IPS-20b (cell line): ENCODE results near the gene CCDC30.

ENCODE experiments used
- H3K27ac ChIP-seq: one replicate; pipeline ENCODE4 v1.5.1; 2013; ENCODE audit warnings: low read length
- H3K27me3 ChIP-seq: 2 replicates; pipeline ENCODE4 v1.6.1; 2013; ENCODE audit warnings: mild to moderate bottlenecking, low read length, inconsistent platforms; ENCODE audit not compliant: insufficient read depth
- H3K36me3 ChIP-seq: 2 replicates; pipeline ENCODE4 v1.6.1; 2013; ENCODE audit warnings: low read depth, mild to moderate bottlenecking, inconsistent platforms, low read length, moderate library complexity; ENCODE audit not compliant: insufficient read depth
- H3K4me1 ChIP-seq: 2 replicates; pipeline ENCODE4 v1.6.1; 2013; ENCODE audit warnings: mild to moderate bottlenecking, control low read depth, inconsistent platforms, low read length, moderate library complexity; ENCODE audit not compliant: insufficient read depth
- H3K4me3 ChIP-seq: 2 replicates; pipeline ENCODE4 v1.5.1; 2013; ENCODE audit warnings: mild to moderate bottlenecking, low read length, inconsistent platforms
- H3K9ac ChIP-seq: 2 replicates; pipeline ENCODE4 v1.6.1; 2013; ENCODE audit warnings: low read depth, mild to moderate bottlenecking, inconsistent platforms, low read length, moderate library complexity
- H3K9me3 ChIP-seq: 2 replicates; pipeline ENCODE4 v1.6.1; 2013; ENCODE audit warnings: mild to moderate bottlenecking, low read depth, low read length, inconsistent platforms; ENCODE audit not compliant: insufficient read depth

The CCDC30 gene

GRCh38 chr1:42462828-42463763, at the start of gene CCDC30:
Gene CCDC30, plus strand, starts transcription at chr1:42463286. Its CDS starts 17,266 bp downstream, at chr1:42480552.
- H3K27ac ChIP-seq: no peak within 1 kb of the TSS
- H3K9ac ChIP-seq: peak within 1 kb of the TSS; percentile 81; the same call in 1 of the 2 replicates
- H3K4me3 ChIP-seq: peak within 1 kb of the TSS; percentile 88
- peaks cover 17% of the 10 kb centered on the region; the same call in 1 of the 2 replicates for H3K27me3 ChIP-seq
- no peaks in the 10 kb centered on the region for H3K9me3 ChIP-seq
- H3K36me3 ChIP-seq: peaks cover 29% of the 10 kb centered on the region
- H3K4me1 ChIP-seq: peaks cover 4% of the 10 kb centered on the region; the same call in 1 of the 2 replicates

- Histone ChIP-seq H3K27me3 (no peaks in the 10 kb centered on the region), H3K36me3 (no peaks in the 10 kb centered on the region), H3K4me1 (peaks cover 12% of the 10 kb centered on the region), H3K9me3 (no peaks in the 10 kb centered on the region), H3K9ac (no peak overlapping the region), H3K4me3 (no peak overlapping the region), H3K27ac (no peak overlapping the region)
Observed at GRCh38 chr1:42414551-42415496, 48.3 kb upstream of the CCDC30 start.

DNA sequence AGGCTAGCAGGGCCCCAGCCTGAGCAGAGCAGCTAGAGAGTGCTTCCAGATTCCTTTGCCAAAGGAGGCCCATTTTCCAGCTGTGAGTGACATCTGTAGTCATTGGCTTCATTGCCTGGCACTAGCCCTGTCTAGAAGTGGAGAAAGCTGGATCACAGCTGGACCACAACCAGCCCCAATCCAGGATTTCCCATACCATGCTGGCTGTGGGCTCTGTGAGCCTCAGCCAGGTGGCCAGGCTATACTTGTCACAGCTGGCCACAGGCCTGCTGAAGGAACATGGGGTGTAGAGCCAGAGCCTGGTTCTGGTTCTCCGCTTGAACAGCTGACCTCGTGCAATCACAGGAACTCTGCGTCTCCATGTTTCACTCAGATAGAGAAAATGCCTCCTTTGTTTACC, 45.9 kb upstream of the CCDC30 start:
- Histone ChIP-seq H3K4me1 (peaks cover 12% of the 10 kb centered on the region), H3K4me3 (no peak overlapping the region), H3K27ac (no peak overlapping the region), H3K27me3 (no peaks in the 10 kb centered on the region), H3K9ac (no peak overlapping the region), H3K36me3 (no peaks in the 10 kb centered on the region), H3K9me3 (no peaks in the 10 kb centered on the region)

DNA sequence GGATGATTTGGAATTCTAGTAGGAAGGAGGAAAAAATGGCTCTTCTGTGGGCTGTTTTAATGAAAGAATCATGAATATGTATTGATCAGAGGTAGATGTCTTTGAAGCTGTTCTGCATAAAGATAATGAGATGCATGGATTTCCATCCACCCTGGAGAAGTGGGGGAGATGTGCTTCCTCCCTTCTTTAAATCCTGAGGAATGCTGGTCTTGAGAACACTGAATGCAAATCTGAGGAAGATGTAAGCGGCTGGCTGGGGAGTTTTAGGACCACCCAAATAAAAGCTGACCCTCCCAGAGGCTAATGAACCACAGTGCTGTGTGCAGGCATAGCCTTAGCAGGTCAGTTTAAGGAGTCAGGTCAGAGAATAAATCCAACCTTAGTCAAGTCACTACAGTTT, 44.6 kb upstream of the CCDC30 start:
- no peaks in the 10 kb centered on the region for H3K36me3 ChIP-seq
- H3K27me3 ChIP-seq: no peaks in the 10 kb centered on the region
- no peak overlapping the region for H3K27ac ChIP-seq
- no peak overlapping the region for H3K4me3 ChIP-seq
- H3K9ac ChIP-seq: no peak overlapping the region
- peaks cover 12% of the 10 kb centered on the region for H3K4me1 ChIP-seq
- no peaks in the 10 kb centered on the region for H3K9me3 ChIP-seq

DNA sequence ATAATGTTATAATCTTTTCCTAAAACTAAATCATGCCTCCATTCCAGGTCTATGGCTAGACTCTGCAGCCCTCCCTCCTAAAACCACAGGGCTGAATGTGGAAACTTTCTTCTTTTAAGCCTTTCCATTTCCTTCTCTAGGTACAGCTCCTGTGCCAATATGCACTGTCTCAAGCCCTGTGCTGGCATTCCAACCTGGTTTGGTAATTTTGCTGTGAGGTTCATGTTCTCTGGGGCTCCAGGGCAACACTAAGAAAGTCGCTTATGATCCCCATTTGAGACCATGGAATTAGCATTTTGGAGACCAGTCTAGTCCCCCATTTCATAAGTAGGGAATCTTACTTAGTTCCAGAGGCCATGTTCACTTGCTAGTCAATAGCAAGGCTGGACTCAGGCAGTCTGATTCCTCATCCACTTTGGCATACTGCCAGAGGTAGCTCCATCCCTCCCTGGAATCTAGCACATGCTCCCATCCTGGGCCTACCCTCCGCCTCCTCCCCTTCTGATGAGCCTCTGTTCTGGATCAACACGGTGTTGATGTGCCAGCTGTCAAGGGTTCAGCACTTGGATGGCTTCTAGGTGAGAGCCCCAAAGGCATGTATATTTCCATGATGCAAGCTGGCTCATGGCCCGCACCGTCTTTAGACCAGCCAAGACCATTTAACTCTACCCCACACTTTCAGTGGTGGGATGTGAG, 43.8 kb upstream of the CCDC30 start:
- H3K36me3 ChIP-seq: no peaks in the 10 kb centered on the region
- no peak overlapping the region for H3K4me3 ChIP-seq
- no peaks in the 10 kb centered on the region for H3K9me3 ChIP-seq
- H3K4me1 ChIP-seq: peaks cover 12% of the 10 kb centered on the region
- no peaks in the 10 kb centered on the region for H3K27me3 ChIP-seq
- no peak overlapping the region for H3K27ac ChIP-seq
- no peak overlapping the region for H3K9ac ChIP-seq

DNA sequence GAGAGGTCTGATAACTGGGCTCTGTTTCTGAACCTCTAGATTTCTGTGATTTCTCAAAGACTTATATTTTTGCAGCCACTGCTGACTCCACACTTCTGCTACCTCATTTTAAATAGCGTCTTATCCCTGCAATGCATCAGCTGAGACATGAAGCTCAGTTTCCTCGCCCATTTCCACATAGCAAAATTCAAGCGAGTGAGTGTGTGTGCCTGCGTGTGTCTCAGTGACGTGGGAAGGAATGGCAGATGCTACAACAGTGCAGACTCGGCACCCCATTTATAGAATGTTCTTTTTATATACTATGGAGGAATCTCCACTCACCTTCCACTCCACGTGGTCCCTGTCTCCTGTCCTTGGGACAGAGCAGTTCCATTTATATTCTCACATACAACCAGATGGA, 43.0 kb upstream of the CCDC30 start:
- H3K4me3 ChIP-seq: no peak overlapping the region
- no peak overlapping the region for H3K9ac ChIP-seq
- no peaks in the 10 kb centered on the region for H3K36me3 ChIP-seq
- peaks cover 12% of the 10 kb centered on the region for H3K4me1 ChIP-seq
- no peaks in the 10 kb centered on the region for H3K27me3 ChIP-seq
- H3K27ac ChIP-seq: no peak overlapping the region
- no peaks in the 10 kb centered on the region for H3K9me3 ChIP-seq

GRCh38 chr1:42420911-42421585, 42.0 kb upstream of the CCDC30 start:
- Histone ChIP-seq H3K27me3 (no peaks in the 10 kb centered on the region), H3K36me3 (no peaks in the 10 kb centered on the region), H3K4me1 (peaks cover 12% of the 10 kb centered on the region), H3K27ac (no peak overlapping the region), H3K9ac (no peak overlapping the region), H3K4me3 (no peak overlapping the region), H3K9me3 (no peaks in the 10 kb centered on the region)

DNA sequence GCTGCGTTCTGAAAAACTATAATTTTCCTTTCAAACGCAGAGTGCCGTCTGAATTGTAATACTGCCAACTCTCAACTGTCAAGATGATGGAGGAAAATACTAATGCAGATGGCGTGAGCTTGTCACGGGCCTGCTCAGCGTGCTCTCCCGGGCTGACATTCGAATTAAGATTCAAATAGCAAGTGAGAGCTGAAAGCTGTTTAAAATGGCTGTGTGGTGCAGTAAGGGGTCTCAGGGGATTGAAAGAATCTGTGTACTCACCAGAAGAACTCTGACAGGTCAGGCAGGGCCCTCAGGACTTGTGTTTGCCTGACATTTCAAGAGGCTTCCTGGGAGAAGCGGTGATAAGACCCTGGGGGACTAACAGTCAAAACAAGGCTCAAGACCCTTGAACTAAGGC, 40.3 kb upstream of the CCDC30 start:
- Histone ChIP-seq H3K4me1 (peaks cover 11% of the 10 kb centered on the region), H3K9me3 (no peaks in the 10 kb centered on the region), H3K4me3 (no peak overlapping the region), H3K27ac (no peak overlapping the region), H3K9ac (no peak overlapping the region), H3K36me3 (no peaks in the 10 kb centered on the region), H3K27me3 (no peaks in the 10 kb centered on the region)

DNA sequence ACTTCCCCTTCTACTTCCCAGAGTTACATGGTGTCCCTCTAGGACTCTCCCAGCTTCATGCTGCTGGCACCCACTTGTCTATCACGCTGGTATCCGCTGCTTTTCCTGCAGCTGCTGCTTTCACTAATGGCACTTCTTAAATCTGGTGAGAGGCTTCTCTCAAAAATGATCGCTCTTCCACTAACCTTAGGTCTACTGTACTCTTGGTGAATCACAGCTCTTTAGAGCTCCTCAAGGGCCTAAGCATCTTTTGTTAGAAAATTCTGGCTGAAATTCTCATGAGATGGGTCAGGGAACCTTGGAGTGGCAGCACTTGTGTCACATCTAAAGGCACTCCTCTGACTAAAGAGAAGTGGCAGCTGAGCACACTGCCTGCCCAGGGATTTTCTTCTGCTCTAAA, 39.4 kb upstream of the CCDC30 start:
- Histone ChIP-seq H3K9ac (no peak overlapping the region), H3K27me3 (no peaks in the 10 kb centered on the region), H3K4me1 (peaks cover 3% of the 10 kb centered on the region; the same call in 1 of the 2 replicates), H3K4me3 (no peak overlapping the region), H3K9me3 (no peaks in the 10 kb centered on the region), H3K36me3 (no peaks in the 10 kb centered on the region), H3K27ac (no peak overlapping the region)

DNA sequence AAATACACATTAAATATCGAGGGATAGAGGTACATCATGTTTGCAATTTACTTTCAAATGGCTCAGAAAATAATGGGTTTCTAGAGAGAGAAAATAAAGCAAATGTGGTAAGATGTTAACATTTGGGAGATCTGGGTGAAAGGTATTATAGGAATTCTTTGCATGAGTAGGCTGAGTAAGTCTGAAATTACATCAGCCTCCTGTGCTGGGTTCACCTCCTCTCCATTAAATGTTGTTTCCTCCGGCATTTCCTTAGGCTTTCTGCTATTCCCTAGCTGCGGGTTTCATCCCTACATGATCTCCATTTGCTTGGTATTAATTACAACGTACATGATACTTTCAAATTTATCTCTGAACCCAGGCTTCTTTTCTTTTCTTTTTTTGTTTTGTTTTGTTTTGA, 38.9 kb upstream of the CCDC30 start:
- H3K9me3 ChIP-seq: no peaks in the 10 kb centered on the region
- no peaks in the 10 kb centered on the region for H3K36me3 ChIP-seq
- no peaks in the 10 kb centered on the region for H3K27me3 ChIP-seq
- H3K4me3 ChIP-seq: no peak overlapping the region
- no peak overlapping the region for H3K27ac ChIP-seq
- no peak overlapping the region for H3K9ac ChIP-seq
- 0 out of 2 replicates have a peak, but pooled peaks cover 3% of the 10 kb centered on the region for H3K4me1 ChIP-seq

DNA sequence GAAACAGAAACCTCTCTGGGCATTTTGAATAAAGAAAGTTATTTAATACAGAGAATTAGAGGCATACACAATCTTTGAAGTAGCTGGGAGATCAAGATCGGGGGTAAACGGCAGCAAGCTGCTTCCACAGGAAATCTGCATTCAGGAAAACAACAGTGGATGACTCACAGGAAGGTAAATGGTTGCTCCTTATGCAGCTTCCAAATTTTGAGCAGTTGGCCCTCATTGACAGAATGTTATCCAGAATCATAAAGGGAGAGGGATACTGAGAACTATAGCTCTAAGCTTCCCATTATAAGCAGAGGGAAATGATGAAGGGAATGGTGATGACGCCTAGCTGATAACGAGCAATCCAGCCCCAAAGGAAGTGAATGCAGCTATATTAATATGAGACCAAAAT, 35.8 kb upstream of the CCDC30 start:
- H3K27ac ChIP-seq: no peak overlapping the region
- 0 out of 2 replicates have a peak, but pooled peaks cover 3% of the 10 kb centered on the region for H3K4me1 ChIP-seq
- no peak overlapping the region for H3K4me3 ChIP-seq
- no peaks in the 10 kb centered on the region for H3K9me3 ChIP-seq
- H3K27me3 ChIP-seq: no peaks in the 10 kb centered on the region
- no peaks in the 10 kb centered on the region for H3K36me3 ChIP-seq
- H3K9ac ChIP-seq: no peak overlapping the region
